Breast epithelium (tissue), 4 donors: ENCODE measurements around the gene TRIM67. TPM values are rescaled to one million over a fixed set of nuclear protein-coding genes. Genes with fewer than 3 reads are reported as not detected.

Experiments
- DNase-seq, 2 donors: peaks; one replicate each; pipeline ENCODE4 v3.0.0-alpha.2; 2019; ENCODE audit warnings: low spot score in 2 of 2
- H3K27ac ChIP-seq, 2 donors: fragments of 200-600 bp; sonication (generic) in 1 of 2; one replicate each; pipeline ENCODE4 v1.5.1; 2016 to 2019; ENCODE audit warnings: mild to moderate bottlenecking in 1 of 2
- H3K27me3 ChIP-seq, 2 donors: fragments of 200-600 bp; sonication (generic) in 1 of 2; one replicate each; pipeline versions ENCODE4 v1.5.1 to v1.6.0; 2017 to 2019; ENCODE audit warnings: control low read depth in 1 of 2, mild to moderate bottlenecking in 1 of 2
- H3K36me3 ChIP-seq: fragments of 200-600 bp; one replicate; pipeline ENCODE4 v1.5.1; 2019
- H3K4me1 ChIP-seq, 2 donors: fragments of 200-600 bp; sonication (generic); one replicate each; pipeline ENCODE4 v1.5.1; 2016 to 2019; ENCODE audit warnings: control low read depth in 1 of 2
- H3K4me3 ChIP-seq, 3 donors: fragments of 200-600 bp; sonication (generic); 1 replicate in 2 of 3; 2 replicates in 1 of 3; pipeline ENCODE4 v1.5.1; 2016 to 2019; ENCODE audit warnings: mild to moderate bottlenecking in 3 of 3, moderate library complexity in 2 of 3
- H3K9me3 ChIP-seq, 2 donors: fragments of 200-600 bp; sonication (generic) in 1 of 2; one replicate each; pipeline ENCODE4 v1.5.1; 2016 to 2019; ENCODE audit warnings: control low read depth in 1 of 2
- POLR2A ChIP-seq: fragments of 450-650 bp; IDR thresholded peaks from one replicate; pipeline ENCODE4 v1.6.1; 2016; ENCODE audit warnings: antibody characterized with exemption, mild to moderate bottlenecking, moderate library complexity
- POLR2AphosphoS5 ChIP-seq, 3 donors: sonication (generic); formaldehyde crosslinking; IDR thresholded peaks; one replicate each; pipeline ENCODE4 v1.6.1; 2017; ENCODE audit warnings: antibody characterized with exemption in 3 of 3
- intact Hi-C: fragments of 100-400 bp; cut with DNase I; formaldehyde crosslinking; loops from one replicate; pipeline ENCODE4 v1.15.1; 2023; ENCODE audit warnings: low total_unique reads
- total RNA-seq, 3 donors: library from RNA; depleted of rRNA; stranded (reverse); fragments of >200 nt; gene quantifications; one replicate each; pipeline ENCODE4 v1.1.0, GENCODE V29; 2016
- TF ChIP-seq, protein P1 (sequence below), 3 donors: fragments of 450-650 bp; IDR thresholded peaks; one replicate each; pipeline ENCODE4 v1.5.1; 2016 to 2017; ENCODE audit warnings: antibody characterized with exemption in 3 of 3, mild to moderate bottlenecking in 3 of 3, moderate library complexity in 3 of 3

Gene TRIM67
- total RNA-seq, 3 donors from 2014 or later: not detected

DNA sequence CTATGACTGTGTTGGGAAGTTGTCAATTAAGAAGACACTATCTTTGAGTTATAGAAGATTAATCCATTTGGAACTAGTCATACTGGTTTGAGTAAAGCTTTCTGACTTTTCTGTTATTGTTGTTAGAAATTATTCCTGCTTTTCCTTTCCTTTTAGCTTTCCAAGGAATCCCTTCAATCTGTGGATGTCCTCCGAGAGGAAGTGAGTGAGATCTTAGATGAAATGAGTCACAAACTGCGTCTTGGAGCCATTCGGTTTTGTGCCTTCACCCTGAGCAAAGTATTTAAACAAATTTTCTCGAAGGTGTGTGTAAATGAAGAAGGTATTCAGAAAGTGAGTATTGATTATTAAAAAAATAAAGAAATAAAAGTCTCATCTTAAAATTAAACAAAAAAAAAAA lies 98.5 kb downstream of the TRIM67 start:
- H3K36me3 ChIP-seq: no peaks in the 10 kb centered on the region
- DNase-seq: no peak

DNA sequence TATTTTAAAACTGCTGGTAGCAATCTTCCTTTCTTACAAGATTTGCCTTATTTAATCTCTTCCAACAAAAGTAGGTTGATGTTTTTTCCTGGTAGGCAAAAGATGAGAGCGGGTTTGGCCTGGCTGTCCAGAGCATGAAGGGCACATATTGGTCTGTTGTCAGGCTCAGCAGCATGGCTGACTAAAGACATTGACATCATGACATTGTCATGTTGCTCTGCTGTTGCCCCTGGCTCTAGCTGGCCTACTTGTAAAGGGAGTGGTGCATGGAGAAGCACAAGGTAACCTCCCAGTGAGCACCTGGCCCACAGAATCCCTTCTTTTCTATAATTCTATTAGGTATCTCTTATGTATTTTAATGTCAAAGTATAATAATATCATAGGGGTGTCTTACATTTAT lies 102.8 kb downstream of the TRIM67 start:
- peaks cover 4% of the 10 kb centered on the region for H3K36me3 ChIP-seq

More for the DNA sequence above, 98.5 kb downstream of the TRIM67 start:
- TF ChIP-seq POLR2AphosphoS5 (IDR thresholded peaks at IDR 0.05): no peak
- TF ChIP-seq, protein P1, sequence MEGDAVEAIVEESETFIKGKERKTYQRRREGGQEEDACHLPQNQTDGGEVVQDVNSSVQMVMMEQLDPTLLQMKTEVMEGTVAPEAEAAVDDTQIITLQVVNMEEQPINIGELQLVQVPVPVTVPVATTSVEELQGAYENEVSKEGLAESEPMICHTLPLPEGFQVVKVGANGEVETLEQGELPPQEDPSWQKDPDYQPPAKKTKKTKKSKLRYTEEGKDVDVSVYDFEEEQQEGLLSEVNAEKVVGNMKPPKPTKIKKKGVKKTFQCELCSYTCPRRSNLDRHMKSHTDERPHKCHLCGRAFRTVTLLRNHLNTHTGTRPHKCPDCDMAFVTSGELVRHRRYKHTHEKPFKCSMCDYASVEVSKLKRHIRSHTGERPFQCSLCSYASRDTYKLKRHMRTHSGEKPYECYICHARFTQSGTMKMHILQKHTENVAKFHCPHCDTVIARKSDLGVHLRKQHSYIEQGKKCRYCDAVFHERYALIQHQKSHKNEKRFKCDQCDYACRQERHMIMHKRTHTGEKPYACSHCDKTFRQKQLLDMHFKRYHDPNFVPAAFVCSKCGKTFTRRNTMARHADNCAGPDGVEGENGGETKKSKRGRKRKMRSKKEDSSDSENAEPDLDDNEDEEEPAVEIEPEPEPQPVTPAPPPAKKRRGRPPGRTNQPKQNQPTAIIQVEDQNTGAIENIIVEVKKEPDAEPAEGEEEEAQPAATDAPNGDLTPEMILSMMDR (IDR thresholded peaks at IDR 0.05): no peak
- Histone ChIP-seq H3K27me3 (no peaks in the 10 kb centered on the region), H3K4me3 (no peak overlapping the region), H3K9me3 (no peaks in the 10 kb centered on the region), H3K4me1 (no peaks in the 10 kb centered on the region), H3K27ac (no peak overlapping the region)
- intact Hi-C loops: no loop called here

DNA sequence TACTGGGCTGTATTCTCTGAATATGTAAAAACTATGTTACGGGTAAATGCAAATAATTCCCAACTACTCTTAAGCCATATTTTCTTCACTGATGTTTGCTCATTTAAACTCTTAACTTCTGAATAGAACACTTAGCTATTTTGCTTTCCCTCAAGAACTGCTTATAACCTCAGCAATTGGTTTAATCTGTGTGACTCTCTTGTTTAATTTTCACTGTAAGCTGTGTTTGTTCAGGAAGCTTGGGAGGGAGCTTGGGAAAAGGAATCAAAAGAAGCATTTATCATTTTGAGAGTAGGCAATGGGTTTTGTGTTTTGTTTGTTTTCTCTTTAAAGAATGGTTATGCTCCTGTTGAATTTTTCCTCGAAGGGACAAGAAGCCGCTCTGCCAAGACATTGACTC lies 103.5 kb downstream of the TRIM67 start:
- Histone ChIP-seq H3K4me3 (no peak overlapping the region), H3K9me3 (no peaks in the 10 kb centered on the region), H3K27ac (no peak overlapping the region), H3K4me1 (no peaks in the 10 kb centered on the region), H3K36me3 (peaks cover 4% of the 10 kb centered on the region), H3K27me3 (no peaks in the 10 kb centered on the region)
- TF ChIP-seq, protein P1 (IDR thresholded peaks at IDR 0.05): no peak
- no peak for TF ChIP-seq POLR2AphosphoS5 (IDR thresholded peaks at IDR 0.05)
- no peak for TF ChIP-seq POLR2A
- intact Hi-C loops: no loop called here
- no peak for DNase-seq

More for the DNA sequence above, 102.8 kb downstream of the TRIM67 start:
- Histone ChIP-seq H3K27me3 (no peaks in the 10 kb centered on the region), H3K9me3 (no peaks in the 10 kb centered on the region), H3K4me3 (no peak overlapping the region), H3K27ac (no peak overlapping the region), H3K4me1 (no peaks in the 10 kb centered on the region)
- TF ChIP-seq POLR2AphosphoS5 (IDR thresholded peaks at IDR 0.05) (no peak), POLR2A (no peak)
- TF ChIP-seq, protein P1 (IDR thresholded peaks at IDR 0.05): no peak
- no peak for DNase-seq
- intact Hi-C loops: no loop called here

DNA sequence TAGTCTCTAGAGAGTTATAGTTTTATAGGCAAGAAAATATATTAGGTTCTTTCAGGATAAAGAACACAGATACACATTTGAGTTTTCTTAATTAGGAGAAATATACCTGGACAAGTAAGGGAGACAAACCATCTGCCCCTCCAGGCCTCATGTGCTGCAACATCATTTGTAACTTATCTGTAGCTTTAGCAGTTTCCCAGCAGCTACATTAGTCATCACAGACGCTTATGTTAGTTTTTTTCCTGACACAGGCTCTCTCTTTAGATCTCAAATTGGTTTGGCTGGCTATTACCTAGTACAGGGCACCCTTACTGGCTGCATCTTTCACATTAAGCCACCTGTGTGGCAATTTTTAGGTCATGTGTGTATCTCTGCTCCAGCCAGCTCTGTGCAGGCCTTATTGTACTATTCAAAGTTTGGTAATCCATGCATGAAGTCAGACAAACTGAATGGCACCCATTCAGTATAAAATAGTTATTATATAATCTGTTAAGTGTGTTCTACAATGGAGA lies 105.0 kb downstream of the TRIM67 start:
- no peak for DNase-seq
- TF ChIP-seq POLR2A (no peak), POLR2AphosphoS5 (IDR thresholded peaks at IDR 0.05) (no peak)
- TF ChIP-seq, protein P1 (IDR thresholded peaks at IDR 0.05): no peak
- Histone ChIP-seq H3K36me3 (peaks cover 4% of the 10 kb centered on the region), H3K27ac (no peak overlapping the region), H3K9me3 (no peaks in the 10 kb centered on the region), H3K4me1 (no peaks in the 10 kb centered on the region), H3K27me3 (no peaks in the 10 kb centered on the region), H3K4me3 (no peak overlapping the region)
- intact Hi-C loops: no loop called here

Other genes starting within 250 kb of the TRIM67 start
- 10 to 100 TPM; 20.5 to 26.6 (median 22.0) TPM for gene TTC13, start 183.2 kb upstream of the TRIM67 start, total RNA-seq
- gene ARV1, start 183.0 kb upstream of the TRIM67 start, total RNA-seq: 10 to 100 TPM; 20.8 to 23.0 (median 21.0) TPM
- gene FAM89A, start 121.8 kb upstream of the TRIM67 start, total RNA-seq: 10 to 100 TPM; 30.7 to 97.1 (median 39.0) TPM
- 10 to 100 TPM; 31.1 to 40.8 (median 35.8) TPM for gene GNPAT, start 79.2 kb downstream of the TRIM67 start, total RNA-seq
- 10 to 100 TPM; 13.1 to 17.7 (median 15.0) TPM for gene EXOC8, start 175.8 kb downstream of the TRIM67 start, total RNA-seq
- 10 to 100 TPM; 13.8 to 23.6 (median 15.2) TPM for gene SPRTN, start 176.2 kb downstream of the TRIM67 start, total RNA-seq